A549 treated with AZD9567 at 1 μM for 4 hours (cell line): ENCODE results near the gene DDX20. TPM values are rescaled to one million over a fixed set of nuclear protein-coding genes. Genes with fewer than 3 reads are reported as not detected.

Source experiments
- total RNA-seq: library from RNA; stranded (reverse); fragments of 200-300 nt; extraction: Qiagen RNA extraction; gene quantifications from 5 replicates; pipeline ENCODE4 v1.2.3, GENCODE V29; 2022; ENCODE audit not compliant: insufficient read depth

DDX20 gene
- total RNA-seq = 8.4 to 11.5 TPM (median 8.8 TPM) in 5 replicates

DNA sequence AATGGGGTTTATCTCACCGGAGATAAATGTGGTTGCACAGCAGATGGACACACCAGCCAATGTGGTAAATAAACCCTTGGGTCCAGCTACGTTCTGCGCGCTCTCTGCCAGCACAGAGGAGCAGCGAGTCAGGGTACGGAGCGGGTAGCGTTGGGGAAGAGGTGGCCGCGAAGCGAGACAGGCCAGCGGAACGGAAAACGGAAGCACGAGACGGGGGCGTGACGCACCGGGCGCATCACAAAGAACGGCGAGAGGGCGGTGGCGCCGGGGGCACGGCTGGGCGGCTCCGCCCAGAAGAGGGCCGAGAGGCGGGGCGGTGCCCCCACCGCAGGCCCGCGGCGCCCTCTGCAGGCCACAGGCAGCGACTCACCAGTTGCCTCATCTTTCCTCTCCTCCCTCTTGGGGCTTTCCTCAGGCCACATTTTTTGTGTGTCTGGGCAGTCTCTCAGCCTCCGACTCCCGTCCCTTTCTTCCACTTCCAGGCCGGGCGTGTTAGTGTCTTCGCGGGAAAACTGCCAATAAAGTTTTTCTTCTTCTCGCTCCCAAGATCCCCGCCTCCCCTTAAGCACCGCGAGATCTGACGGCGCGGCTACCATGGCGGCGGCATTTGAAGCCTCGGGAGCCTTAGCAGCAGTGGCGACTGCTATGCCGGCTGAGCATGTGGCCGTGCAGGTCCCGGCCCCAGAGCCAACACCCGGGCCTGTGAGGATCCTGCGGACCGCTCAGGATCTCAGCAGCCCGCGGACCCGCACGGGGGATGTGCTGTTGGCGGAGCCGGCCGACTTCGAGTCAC is at the start of gene DDX20:
TSS of gene DDX20 (plus strand) at position 571 of the 793 bp plus-strand sequence. CDS start at position 595, 24 bp downstream.

GRCh38 chr1:111739194-111739924 is 16.3 kb upstream of the DDX20 start, which contains the start of gene INKA2:
Gene INKA2, minus strand, starts transcription at chr1:111739395. Its CDS starts 153 bp downstream, at chr1:111739242.

Other genes starting within 250 kb of the DDX20 start
- 26.2 to 32.5 TPM (median 29.8 TPM) in 5 replicates for gene RAP1A, start 136.1 kb upstream of the DDX20 start, total RNA-seq
- gene INKA2, start 16.5 kb upstream of the DDX20 start, total RNA-seq = 2.0 to 2.6 TPM (median 2.5 TPM) in 5 replicates
- not detected in 5 replicates for gene KCND3, start 233.8 kb downstream of the DDX20 start, total RNA-seq